Measurements from ENCODE around the gene BSCL2.

GRCh38 chr11:62671608-62672389 is 35.4 kb downstream of the BSCL2 start, which contains the start of the genes LBHD1 and UQCC3:
- TF ChIP-seq CTCF (IDR thresholded peaks at IDR 0.05) (no peak), ATF3 (CRISPR knock-in tag; conservative IDR thresholded peaks at IDR 0.05) (no peak)
